Stimulated activated CD8-positive, alpha-beta memory T cell treated with anti-CD3 and anti-CD28 coated beads, Interleukin-4, amount 100 ng/mL, for 4 hours (primary cell): Measurements from ENCODE around the gene CEACAM3.

Source experiments
- DNase-seq, 2 donors: peaks; one replicate each; pipeline ENCODE4 v3.0.0-alpha.2; 2020; ENCODE audit warnings: low read depth in 2 of 2, low spot score in 1 of 2

CEACAM3 gene

GRCh38 chr19:41844601-41845000 lies 48.2 kb downstream of the CEACAM3 start, which contains the start of gene LYPD4:
LYPD4 (minus strand) TSS chr19:41844683; CDS start chr19:41839285, 5,398 bp downstream.
- no peak for DNase-seq

GRCh38 chr19:41845001-41845050 lies 48.4 kb downstream of the CEACAM3 start, which contains the start of gene DMRTC2:
DMRTC2 (plus strand) TSS chr19:41845042; CDS start chr19:41847429, 2,387 bp downstream.
- no peak for DNase-seq

DNA sequence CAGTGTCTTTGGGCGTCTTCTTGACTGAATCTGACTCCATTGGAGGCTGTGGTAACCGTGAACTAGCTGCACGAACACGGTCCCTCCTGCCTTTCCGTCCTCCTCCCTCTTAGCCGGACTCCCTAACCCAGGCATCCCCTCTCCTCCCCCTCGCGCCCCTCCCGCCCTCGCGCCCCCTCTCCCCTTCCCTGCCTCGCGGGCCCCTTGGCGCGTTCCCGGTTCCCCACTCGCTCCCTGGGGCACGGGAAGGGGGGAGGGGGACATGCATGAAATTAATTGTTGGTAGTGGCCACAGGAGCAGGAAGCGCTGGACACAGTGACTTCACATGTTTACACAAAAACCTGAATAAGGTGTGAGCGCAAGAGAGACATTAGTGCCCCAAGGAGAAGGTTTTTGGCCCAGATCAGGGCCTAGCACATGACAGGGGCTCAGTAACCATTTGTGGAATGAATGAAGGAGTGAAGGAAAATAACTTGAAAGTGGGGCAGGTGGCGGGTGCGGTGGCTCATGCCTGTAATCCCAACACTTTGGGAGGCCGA lies 48.7 kb downstream of the CEACAM3 start:
- DNase-seq: no peak

DNA sequence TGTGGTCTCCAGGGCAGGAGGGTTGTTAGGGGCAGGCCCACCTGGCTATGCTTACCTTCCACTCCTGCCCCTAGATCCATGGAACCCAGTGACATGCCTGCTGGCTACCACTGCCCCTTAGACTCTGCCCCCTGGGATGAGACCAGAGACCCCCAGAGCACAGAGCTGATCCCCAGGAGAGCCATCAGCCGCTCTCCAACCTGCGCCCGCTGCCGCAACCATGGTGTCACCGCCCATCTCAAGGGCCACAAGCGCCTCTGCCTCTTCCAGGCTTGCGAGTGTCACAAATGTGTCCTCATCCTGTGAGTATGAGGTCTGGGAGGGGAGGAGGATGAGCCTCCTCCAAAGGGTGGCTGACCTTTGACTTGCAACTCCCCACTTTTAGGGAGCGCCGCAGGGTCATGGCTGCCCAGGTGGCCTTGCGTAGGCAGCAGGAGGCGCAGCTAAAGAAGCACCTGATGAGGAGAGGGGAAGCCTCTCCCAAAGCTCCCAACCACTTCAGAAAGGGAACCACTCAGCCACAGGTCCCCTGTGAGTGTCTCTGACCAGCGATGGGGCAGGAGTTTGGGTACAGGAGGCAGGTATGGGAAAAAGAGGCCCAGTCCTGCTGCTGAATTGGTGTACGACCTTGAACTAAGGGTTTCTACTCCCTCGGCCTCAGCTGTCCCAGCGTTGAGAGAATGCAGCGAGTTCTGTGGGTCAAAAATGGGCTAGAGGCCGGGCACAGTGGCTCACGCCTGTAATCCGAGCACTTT lies 51.1 kb downstream of the CEACAM3 start:
- no peak for DNase-seq

GRCh38 chr19:41848666-41849065 lies 52.3 kb downstream of the CEACAM3 start:
- DNase-seq: no peak

- no peak for DNase-seq
These were observed 52.7 kb downstream of the CEACAM3 start for GRCh38 chr19:41849067-41849466.

GRCh38 chr19:41850381-41850780 lies 54.0 kb downstream of the CEACAM3 start:
- no peak for DNase-seq

DNA sequence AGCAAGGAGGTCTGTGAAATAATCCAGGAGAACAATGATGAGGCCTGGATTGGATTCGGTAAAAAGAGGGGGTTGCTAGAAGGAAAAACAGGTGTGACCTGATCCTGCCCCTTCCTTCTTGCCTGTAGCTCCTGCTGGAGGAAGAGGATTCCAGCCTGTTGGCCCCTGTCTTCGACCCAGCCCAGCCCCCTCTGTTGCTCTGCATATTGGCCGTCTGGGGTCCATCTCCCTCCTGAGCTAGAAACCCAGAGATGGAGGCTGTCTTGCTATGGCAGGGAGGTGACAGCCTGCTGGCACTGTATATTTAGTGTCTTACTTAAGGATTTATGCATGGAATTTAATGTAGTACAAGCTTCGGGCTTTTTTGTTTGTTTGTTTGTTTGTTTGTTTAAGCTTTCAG lies 55.1 kb downstream of the CEACAM3 start:
- no peak for DNase-seq

- no peak for DNase-seq
These were observed 57.0 kb downstream of the CEACAM3 start for GRCh38 chr19:41853344-41853743.

GRCh38 chr19:41853768-41854167 lies 57.4 kb downstream of the CEACAM3 start:
- DNase-seq: no peak

- no peak for DNase-seq
These were observed 62.8 kb downstream of the CEACAM3 start for GRCh38 chr19:41859213-41859617.

- DNase-seq: peak; percentile 96
These were observed 63.4 kb downstream of the CEACAM3 start, which contains the start of gene RPS19 for GRCh38 chr19:41859618-41860418. RPS19 (plus strand) TSS chr19:41860255; CDS start chr19:41860775, 520 bp downstream.

DNA sequence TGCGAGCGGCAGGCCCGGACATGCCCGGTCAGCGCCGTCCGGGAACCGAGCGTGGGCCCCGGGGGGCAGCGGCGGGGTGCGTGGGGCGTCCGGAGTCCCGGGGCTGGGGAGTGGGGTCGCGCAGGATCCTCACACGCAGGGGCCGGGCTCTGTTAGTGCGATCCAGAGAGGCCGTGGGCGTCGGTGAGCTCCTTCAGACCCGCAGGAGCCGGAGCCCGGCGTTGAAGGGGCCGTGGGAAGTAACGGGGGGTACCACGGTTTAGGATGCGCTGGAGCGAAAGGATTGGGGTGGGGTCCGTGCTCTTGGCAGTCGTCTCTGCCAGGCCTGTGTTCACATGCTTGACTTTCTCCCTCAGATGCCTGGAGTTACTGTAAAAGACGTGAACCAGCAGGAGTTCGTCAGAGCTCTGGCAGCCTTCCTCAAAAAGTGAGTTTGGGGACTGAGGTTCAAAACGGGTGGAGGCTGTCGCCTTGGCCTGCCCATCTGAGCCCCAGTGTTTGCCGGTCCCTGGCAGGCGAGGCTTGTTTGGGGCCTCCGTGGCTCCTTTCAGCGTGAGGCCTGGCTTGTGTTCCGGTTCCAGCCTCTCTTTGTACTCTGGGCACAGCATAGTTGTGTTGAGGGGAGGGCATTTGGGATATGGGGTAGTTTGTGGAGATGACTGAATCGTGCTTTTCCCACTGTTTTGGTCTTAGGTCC lies 64.2 kb downstream of the CEACAM3 start:
- no peak for DNase-seq
